HG02938 (cell line): ENCODE measurements around the gene TTC22.

ENCODE experiments used
- ATAC-seq: cut with Tn5 transposase; IDR thresholded peaks from one replicate; pipeline ENCODE4 v1.9.1; 2021; ENCODE audit warnings: mild to moderate bottlenecking, moderate library complexity; ENCODE audit not compliant: unreplicated experiment

Gene TTC22

DNA sequence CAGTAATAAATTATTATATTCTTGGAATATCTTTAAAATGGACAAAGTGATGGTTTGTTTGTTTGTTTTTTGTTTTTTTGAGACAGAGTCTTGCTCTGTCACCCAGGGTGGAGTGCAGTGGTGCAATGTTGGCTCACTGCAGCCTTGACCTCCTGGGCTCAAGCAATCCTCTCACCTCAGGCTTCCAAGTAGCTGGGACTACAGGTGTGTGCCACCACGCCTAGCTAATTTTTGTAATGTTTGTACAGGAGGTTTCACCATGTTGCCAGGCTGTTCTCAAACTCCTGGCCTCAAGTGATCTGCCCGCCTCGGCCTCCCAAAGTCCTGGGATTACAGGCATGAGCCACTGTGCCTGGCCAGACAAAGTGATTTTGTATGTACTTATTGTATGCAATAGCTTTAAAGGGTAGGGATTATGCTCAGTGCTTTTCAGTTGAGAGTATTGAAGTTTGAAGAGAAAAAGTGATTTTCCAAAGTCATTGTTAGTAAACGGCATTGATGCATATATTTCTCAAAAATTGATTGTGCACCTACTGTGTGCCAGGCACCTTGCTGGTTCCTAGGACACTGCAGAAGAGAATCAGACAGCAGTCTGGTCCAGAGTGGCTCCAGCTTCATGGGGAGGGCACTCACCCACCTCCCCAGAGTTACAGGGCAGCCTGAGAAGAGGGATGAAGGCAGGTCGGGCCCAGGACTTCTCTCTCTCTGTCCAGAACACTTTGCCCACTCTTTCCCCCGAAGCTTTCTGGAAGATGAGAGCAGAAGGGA lies 34.2 kb upstream of the TTC22 start:
- ATAC-seq, result no peak

DNA sequence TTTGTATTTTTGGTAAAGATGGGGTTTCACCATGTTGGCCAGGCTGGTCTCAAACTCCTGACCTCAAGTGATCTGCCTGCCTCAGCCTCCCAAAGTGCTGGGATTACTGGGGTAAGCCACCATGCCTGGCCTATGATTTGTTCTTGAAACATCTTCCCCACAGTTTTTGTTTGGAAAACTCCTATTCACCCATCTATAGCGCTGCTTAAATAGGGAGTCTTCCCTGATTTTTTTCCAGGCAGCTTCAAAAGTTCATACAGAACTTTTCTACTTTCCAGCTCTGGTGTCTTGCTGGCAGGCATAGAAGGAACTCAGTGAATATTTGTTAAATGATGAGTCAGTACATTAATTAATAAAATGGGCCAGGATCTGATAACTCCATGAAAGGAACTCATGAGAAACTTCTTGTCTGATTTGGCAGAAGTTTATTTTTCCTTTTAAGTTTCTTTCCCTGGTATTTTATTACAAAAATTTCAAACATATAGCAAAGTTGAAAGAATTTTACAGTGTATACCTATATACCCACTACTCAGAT lies 33.0 kb upstream of the TTC22 start:
- no peak for ATAC-seq

DNA sequence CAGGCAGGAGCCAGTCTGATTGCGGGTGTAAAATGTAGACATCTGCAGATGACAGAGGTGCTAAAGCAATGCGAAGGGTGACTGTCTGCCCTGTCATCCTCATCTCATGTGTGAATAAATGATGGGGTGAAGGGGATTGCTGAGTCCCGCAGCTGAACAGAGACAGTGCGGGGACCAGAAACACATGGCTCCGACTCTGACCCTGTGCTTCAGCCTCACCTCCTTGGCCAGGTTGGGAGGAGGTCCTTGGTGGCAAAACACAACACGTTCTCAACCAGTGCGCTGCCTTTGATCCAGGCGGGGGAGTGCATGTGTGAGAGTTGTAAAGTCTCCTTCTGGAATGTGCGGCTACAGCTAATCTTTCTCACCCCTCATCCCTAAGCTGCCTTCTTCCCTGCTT lies 32.0 kb upstream of the TTC22 start:
- ATAC-seq, result no peak

DNA sequence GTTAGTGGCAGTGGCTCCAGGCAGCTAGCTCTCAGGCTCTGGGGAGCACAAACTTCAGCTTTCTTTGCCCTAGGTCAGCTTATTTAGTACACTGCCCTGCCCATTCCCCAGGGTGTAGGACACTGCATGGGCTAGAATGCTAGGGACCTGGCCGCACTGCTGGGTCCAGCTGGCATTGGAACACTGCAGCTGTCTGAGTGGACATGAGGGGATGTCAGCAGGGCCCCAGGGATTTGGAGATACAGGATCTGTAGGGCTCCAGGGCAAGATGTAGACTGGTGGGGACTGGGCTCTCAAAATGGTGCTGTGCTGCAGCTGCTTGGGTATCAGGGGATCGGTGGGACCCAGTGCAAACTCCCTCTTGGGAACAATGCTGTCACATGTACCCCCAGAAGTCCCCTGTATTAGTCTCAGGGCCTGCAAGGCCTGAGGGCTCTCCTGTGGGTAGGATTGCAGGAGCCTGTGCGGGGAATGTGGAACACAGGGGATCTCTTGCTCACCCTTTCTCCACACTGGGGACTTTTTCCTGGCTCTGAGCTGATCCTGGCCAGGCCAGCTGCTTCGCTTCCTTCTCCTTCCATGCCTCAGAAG lies 25.2 kb upstream of the TTC22 start:
- no peak for ATAC-seq

DNA sequence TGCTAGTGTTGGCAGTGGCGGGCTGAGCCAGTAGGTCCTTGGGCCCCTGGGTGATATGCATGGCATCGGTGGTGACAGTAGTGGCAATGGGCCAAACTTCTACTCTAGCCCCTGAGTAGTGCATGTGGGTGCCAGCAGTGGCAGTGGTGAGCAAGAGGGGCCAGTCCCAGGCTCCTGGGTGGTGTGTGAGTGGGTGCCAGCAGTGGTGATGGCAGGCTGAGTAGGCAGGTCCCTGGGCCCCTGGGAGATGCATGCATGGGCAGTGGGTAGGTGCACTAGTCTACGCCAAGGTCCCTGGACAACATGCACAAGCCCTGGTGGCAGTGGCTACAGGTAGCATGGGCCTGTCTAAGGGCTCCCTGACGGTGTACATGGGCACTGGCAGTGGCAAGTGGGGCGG lies 24.6 kb upstream of the TTC22 start:
- no peak for ATAC-seq

DNA sequence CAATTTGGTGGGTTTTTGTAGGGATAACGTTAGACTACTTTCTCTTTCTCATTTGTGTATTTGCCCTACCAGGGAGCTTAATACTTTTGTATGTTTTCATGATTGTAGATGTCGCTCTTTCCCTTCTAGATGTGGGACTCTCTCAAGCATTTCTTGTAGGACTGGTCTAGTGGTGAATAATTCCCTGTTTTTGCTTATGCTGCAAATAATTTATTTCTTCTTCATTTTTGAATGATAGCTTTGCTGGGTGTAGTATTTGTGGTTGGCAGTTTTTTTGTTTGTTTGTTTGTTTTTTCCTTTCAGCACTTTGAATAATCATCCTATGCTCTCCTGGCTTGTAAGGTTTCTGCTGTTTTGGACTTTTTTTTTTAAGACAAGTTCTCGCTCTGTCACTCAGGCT lies 22.5 kb upstream of the TTC22 start:
- no peak for ATAC-seq

DNA sequence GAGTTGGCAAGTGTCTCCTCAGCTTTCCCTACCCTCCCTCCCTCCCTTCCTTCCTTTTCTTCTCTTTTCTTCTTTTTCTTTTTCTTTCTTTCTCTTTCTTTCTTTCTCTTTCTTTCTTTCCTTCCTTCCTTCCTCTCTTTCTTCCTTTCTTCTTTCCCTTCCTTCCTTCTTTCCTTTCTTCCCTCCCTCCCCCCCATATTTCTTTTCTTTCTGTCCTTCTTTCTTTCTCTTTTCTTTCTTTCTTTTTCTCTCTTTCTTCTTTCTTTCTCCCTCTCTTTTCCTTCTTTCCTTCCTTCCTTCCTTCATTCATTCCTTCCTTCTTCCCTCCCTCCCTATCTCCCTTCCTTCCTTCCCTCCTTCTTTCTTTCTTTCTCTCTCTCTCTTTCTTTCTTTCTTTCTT lies 18.6 kb upstream of the TTC22 start:
- ATAC-seq, result no peak

DNA sequence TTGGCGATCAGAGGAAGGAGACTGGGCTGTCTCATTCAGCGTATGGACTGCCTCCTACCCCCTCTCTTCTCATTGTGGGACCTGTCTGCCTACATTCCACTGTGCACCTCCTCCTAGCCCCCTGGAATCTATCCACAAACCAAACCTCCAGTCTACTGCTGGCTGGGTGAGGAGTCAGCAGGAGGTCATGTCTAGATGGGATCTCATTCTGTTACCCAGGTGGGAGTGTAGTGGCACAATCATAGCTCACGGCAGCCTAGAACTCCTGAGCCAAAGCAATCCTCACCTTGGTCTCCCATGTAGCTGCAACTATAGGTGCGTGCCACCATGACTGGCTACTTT lies 18.0 kb upstream of the TTC22 start:
- no peak for ATAC-seq

DNA sequence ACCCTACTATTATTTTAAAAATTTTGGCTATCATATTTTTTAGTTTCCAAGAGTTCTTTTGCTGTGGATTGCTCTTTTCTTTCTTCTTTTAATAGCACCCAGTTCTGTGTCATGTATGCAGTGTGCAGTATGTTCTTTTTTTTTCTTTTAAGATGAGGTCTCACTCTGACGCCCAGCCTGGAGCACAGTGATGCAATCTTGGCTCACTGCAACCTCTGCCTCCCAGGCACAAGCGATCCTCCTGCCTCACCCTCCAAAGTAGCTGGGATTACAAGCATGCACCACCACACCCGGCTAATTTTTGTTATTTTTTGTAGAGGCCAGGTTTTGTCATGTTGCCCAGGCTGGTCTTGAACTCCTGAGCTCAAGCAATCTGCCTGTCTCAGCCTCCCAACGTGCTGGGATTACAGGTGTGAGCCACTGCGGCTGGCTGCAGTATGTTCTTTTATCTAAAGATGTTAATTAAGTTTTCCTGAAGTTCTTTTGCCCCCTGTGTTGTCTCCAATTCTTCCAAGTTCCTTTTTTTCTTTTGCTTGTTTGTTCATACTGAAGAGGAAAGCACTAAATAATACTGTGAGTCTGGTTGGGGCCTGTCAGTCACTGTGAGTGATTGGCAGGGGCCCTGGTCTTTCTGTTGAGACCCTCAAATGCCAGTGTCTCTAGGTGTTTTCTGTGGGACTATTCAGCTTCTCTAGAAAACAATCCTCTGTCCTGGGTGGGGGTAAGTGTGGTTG lies 17.5 kb upstream of the TTC22 start:
- ATAC-seq, result no peak

DNA sequence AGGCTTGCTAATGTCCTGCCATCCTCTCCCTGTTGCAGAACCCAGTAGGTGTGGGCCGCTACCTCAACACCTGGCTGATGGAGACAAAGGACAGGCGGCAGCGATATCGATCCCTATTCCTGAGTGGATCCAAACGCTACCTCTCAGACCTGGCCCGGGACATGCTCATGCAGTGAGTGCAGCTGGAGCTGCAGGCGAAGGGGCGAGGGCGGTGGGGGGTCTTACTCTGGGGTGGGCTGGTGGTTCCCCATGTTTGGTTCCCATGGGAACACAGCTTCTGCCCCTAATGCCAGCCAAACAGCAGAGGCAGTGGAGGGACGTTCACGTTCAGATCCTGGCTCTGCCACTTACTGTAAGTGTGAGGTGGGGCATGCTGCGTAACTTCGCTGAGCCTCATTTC lies 15.8 kb upstream of the TTC22 start:
- ATAC-seq, result no peak

DNA sequence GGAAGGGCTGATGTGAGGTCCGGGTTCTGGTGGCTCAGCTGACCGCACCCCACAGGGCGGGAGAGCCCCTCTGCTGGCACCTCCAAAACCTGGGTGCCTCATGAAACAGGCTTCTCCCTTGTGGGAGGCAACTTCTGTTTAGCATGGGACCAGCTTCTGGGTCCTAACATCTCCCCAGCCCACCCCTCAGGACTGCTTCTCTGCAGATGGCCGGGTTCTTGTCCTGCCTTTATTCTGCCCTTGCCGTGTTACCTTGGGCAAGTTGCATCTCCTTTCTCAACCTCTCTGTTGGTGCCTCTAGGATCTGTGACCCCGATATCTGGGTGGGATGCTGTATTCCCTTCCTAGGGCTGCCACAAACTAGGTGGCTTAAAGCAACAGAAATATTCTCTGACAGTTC lies 15.0 kb upstream of the TTC22 start:
- no peak for ATAC-seq

DNA sequence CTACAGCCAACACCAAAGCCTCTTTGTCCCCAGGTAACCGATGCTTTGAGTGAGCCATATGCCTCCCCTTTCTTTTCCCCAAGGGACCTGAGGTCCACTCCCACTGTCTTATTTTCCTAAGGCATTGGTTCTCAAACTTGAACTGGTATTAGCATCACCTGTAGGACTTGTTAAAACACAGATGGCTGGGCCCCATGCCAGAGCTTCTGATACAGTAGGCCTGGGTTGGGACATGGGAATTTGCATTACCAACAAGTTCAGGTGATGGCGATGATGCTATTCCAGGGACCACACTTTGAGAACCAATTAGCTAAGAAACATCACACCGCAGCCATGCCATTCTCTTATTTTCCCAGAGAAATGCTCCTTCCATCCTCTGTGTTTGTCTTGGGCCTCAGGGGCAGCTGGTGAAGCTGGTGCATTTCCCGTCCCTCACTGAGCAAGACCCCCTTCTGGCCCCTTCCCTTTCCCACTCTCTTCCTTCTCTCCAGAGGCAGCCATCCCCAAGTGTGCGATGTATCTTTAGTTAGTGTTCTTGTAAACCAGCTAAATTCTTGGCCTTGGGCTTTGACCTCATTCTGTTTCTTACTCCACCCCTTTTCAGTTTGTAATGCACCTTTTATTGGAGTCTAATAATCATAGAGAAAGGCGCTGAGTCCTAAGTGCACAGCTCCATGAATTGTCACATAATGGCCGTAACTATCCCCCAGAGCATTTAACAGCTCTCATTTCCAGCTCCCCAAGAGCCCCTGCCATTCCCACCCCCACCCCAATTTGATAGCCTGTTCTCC lies 14.2 kb upstream of the TTC22 start:
- no peak for ATAC-seq

DNA sequence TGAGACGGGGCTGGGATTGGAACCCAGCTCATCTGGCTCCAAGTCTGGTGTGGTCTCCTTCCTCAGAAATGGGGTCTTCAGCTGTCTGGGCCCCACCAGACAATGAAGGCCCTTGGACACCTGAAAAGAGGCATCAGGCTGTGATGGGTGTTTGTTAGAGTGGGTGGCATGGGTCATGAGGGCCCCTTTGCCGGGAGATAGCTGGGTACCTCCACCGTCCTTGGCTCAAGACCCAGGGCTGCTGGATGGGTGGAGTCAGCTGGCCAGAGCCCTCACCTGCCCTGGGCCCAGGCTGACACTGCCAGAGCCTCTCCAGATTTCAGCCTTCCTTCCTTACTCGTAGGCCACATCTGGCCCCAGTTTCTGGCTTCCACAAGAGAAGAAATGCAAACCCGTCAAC lies 13.4 kb upstream of the TTC22 start:
- ATAC-seq, result no peak

DNA sequence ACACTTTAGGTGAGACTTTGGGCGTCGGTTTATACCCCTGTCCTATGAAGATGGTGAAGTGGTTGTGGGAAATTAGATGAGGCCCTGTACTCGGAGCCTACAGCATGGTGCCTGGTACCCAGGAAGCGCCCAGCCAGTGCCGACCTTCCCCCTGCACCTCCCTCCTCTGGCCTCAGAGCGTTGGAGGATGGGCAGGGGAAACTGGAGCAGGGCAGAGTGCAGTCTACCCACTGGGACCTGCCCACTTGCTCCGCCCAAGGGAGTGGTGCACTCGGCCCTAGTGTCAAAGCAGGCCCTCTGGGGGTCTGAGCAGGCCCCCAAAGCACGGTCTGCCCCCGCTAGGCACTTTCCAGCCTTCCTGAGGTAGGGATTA lies 13.0 kb upstream of the TTC22 start:
- ATAC-seq, result no peak

DNA sequence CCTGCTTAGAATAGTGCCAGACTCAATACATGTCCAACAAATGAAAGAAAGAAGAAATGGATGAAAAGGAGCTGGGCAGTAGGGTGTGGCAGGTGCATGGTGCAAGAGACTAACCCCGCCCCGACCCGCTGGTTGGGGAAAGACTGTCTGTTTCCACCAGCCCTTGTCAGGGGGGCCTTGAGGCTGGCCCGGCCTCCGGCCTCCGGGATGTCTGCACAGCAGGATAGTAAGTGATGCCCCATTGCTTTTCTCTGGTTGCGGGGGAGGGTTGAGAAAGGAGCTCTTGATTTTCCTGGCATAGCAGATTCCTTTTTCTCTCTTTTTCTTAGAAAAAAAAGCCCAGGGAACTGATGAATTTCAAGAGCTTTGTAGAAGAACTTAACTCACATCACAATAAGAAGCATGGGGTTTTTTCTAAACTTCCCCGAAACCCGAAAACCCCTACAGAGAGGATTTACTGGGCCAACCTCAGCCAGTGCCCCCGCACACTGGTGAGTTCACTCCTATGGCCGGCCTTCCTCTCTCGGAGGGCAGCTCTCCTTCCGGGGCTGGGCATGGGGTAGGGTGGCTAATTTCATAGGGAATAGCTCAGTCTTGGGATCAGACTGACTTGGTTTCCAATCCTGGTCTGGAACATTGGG lies 12.5 kb upstream of the TTC22 start:
- ATAC-seq, result no peak

DNA sequence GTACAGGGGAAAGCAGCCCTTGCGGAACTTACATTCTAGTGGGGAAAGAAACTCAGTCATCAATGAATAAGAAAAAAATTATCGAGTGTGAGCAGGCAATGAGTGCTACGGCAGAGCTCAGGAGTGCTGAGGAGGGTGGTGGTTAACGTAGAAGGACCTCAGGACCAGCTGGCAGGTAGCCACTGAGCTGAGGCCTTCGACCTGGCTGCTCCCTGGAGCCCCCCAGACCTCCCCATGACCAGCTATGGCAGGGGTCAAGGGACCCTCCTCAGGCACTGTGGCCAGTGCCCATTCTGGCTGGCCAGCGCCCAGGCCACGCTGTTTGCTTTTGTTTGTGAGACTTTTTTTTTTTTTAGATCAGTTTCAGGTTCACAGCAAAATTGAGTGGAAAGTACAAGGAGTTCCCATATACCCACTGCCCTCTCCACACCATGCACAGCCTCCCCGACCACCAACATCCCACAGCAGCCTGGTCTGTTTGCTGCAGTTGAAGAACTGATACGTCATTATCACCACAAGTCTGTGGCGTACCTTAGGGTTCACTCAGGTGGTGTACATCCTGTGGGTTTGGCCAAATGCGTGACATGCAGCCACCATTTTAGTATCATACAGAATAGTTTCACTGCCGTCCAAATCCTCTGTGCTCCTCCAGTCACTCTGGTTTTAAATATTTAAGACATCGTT lies 11.8 kb upstream of the TTC22 start:
- ATAC-seq, result no peak

DNA sequence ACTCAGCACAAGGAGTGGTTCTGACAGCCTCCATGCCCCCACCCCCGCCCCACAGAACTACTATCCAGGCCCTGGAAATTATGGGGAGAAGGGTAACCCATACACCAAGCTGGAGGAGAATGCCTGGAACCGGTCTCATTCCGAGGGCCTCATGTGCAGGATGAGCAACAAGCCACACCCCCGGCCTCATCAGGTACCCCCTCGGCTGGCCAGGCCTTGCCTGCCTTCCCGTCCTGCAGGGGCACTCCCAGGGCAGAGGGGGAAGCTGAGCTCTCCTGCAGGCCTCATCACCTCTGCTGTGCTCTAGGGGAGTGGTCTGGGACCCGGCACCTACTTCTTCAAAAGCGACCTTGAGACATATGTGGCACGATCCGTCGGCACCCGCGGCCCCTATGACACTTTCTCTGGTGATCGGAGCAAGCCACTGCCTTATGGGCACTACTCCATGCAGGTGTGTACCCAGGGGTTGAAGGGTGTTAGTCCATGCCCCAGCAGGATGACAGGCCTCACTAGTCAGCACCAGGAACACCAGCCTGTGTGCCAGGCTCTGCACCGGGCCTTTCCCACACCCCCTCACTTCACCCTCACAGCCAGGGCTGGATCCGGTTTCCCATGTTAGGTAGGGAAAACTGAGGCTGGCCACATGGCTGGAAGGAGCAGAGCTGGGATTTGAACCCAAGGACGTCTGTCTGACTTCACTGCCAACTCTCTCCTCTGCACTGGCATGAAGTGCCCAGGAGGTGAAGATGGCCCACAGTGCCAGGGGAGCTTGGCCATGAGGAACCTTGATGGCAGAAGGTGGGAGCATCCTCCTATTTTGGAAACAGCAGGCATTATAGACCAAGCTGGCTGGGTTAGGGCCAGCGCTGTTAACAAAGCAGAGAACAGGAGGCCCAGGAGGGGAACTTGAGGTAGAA lies 10.9 kb upstream of the TTC22 start:
- ATAC-seq, result no peak

DNA sequence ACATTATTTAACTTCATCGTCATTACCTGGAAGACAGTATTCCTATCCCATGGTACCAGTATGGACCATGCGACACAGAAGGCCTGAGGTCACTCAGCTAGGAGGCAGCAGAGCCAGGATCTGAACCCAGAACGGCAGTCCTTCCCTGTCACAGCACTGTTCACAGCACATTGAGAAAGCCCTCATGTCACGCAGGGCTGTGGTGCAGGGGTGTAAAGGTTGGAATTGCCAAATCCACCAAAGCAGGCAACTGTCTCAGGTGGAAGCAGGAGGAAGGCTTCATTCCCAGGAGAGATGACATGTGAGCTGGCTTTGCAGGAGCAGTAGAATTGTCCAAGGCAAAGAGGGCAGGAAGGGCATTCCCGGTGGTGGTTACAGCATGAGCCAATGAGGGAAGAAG lies 9.9 kb upstream of the TTC22 start:
- no peak for ATAC-seq
